ENCODE data around the gene TMEM225B.
"Not testable (repeated sequence)": the region's sequence is repeated elsewhere in the genome, so short reads cannot be mapped to it uniquely, and the experiment has no call there.

Gene TMEM225B

DNA sequence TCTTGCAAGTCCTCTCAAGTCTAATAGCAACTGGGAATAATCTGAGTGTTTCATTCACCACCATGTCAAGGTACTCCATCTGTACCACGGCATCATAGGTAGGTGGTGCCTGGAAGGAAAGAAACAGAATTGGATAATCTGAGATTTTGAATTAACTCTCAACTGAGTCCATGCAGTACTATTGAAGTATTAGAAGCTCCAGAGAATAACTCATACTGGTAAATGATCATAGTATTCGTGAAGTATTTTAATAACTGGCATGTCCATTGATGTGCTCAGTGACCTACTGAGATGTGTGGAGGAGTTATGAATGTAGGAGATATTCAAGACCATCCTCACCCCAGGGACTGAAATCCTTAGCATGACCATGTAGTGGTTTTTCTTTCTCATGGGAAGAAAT lies 54.6 kb downstream of the TMEM225B start:
- no peaks in the 10 kb centered on the region for H3K9me3 ChIP-seq (ENCODE audit: control insufficient read depth in 1 of 2, low read length in 2 of 2)

DNA sequence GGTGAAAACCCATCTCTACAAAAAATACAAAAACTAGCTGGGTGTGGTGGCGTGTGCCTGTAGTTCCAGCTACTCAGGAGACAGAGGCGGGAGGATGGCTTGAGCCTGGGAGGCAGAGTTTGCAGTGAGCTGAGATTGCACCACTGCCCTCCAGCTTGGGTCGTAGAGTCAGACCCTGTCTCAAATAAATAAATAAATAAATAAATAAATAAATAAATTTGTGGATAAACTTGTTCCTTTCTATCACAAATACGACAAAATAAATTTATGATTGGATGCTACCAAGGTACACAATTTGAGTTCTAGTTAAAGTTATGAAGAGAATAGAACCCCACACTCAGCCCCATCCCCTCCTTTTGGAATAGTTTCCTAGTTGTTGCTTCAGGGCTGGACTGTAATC lies 55.2 kb downstream of the TMEM225B start:
- not testable (repeated sequence) for H3K9ac ChIP-seq (ENCODE audit: low read depth in 1 of 2, low read length in 2 of 2); H3K4me1 ChIP-seq (ENCODE audit: control insufficient read depth in 1 of 2, insufficient read depth in 2 of 2, low read length in 2 of 2); H3K4me3 ChIP-seq (ENCODE audit: low read depth in 1 of 2, low read length in 2 of 2); H3K27me3 ChIP-seq (ENCODE audit: control insufficient read depth in 1 of 2, insufficient read depth in 2 of 2, low read length in 2 of 2); H3K27ac ChIP-seq (ENCODE audit: low read depth, low read length); H3K9me3 ChIP-seq (ENCODE audit: control insufficient read depth in 1 of 2, low read length in 2 of 2)
- peaks cover 4 to 14% of the 10 kb centered on the region in 2 donors for H3K36me3 ChIP-seq (ENCODE audit: control insufficient read depth in 1 of 2, insufficient read depth in 2 of 2, low read length in 2 of 2)

More for the DNA sequence above, 54.6 kb downstream of the TMEM225B start:
- Histone ChIP-seq H3K4me1 (ENCODE audit: control insufficient read depth in 1 of 2, insufficient read depth in 2 of 2, low read length in 2 of 2) (no peaks in the 10 kb centered on the region), H3K27ac (ENCODE audit: low read depth, low read length) (no peak overlapping the region), H3K36me3 (ENCODE audit: control insufficient read depth in 1 of 2, insufficient read depth in 2 of 2, low read length in 2 of 2) (peaks cover 6 to 14% of the 10 kb centered on the region in 2 donors), H3K27me3 (ENCODE audit: control insufficient read depth in 1 of 2, insufficient read depth in 2 of 2, low read length in 2 of 2) (no peaks in the 10 kb centered on the region), H3K4me3 (ENCODE audit: low read depth in 1 of 2, low read length in 2 of 2) (no peak overlapping the region), H3K9ac (ENCODE audit: low read depth in 1 of 2, low read length in 2 of 2) (no peak overlapping the region)

DNA sequence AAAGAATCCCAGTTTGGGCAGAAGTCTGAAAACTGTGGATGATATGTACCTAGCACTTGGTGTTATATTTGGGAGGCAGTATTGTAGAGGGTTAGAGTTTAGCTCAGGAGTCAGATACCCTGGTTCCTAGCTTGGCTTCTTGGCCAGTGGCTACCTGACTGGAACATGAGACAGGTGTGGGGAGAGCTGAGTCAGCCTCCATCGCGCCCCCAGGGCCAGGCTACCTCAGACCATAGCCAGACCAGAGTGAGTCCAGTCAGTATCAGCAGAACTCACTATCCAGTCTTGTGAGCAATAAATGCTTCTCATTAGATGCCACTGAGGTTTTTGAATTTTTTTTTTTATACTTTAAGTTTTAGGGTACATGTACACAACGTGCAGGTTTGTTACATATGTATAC lies 55.7 kb downstream of the TMEM225B start:
- Histone ChIP-seq H3K27ac (ENCODE audit: low read depth, low read length) (no peak overlapping the region), H3K9ac (ENCODE audit: low read depth in 1 of 2, low read length in 2 of 2) (no peak overlapping the region), H3K9me3 (ENCODE audit: control insufficient read depth in 1 of 2, low read length in 2 of 2) (no peaks in the 10 kb centered on the region), H3K27me3 (ENCODE audit: control insufficient read depth in 1 of 2, insufficient read depth in 2 of 2, low read length in 2 of 2) (no peaks in the 10 kb centered on the region), H3K36me3 (ENCODE audit: control insufficient read depth in 1 of 2, insufficient read depth in 2 of 2, low read length in 2 of 2) (peaks cover 4 to 14% of the 10 kb centered on the region in 2 donors), H3K4me3 (ENCODE audit: low read depth in 1 of 2, low read length in 2 of 2) (no peak overlapping the region), H3K4me1 (ENCODE audit: control insufficient read depth in 1 of 2, insufficient read depth in 2 of 2, low read length in 2 of 2) (no peaks in the 10 kb centered on the region)

DNA sequence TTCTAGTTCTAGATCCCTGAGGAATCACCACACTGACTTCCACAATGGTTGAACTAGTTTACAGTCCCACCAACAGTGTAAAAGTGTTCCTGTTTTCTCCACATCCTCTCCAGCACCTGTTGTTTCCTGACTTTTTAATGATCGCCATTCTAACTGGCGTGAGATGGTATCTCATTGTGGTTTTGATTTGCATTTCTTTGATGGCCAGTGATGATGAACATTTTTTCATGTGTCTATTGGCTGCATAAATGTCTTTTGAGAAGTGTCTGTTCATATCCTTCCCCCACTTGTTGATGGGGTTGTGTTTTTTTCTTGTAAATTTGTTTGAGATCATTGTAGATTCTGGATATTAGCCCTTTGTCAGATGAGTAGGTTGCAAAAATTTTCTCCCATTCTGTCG lies 56.6 kb downstream of the TMEM225B start:
- H3K9ac ChIP-seq (ENCODE audit: low read depth in 1 of 2, low read length in 2 of 2); H3K9me3 ChIP-seq (ENCODE audit: control insufficient read depth in 1 of 2, low read length in 2 of 2); H3K27ac ChIP-seq (ENCODE audit: low read depth, low read length); H3K4me1 ChIP-seq (ENCODE audit: control insufficient read depth in 1 of 2, insufficient read depth in 2 of 2, low read length in 2 of 2); H3K27me3 ChIP-seq (ENCODE audit: control insufficient read depth in 1 of 2, insufficient read depth in 2 of 2, low read length in 2 of 2); H3K4me3 ChIP-seq (ENCODE audit: low read depth in 1 of 2, low read length in 2 of 2): not testable (repeated sequence)
- peaks cover 4 to 12% of the 10 kb centered on the region in 2 donors for H3K36me3 ChIP-seq (ENCODE audit: control insufficient read depth in 1 of 2, insufficient read depth in 2 of 2, low read length in 2 of 2)

DNA sequence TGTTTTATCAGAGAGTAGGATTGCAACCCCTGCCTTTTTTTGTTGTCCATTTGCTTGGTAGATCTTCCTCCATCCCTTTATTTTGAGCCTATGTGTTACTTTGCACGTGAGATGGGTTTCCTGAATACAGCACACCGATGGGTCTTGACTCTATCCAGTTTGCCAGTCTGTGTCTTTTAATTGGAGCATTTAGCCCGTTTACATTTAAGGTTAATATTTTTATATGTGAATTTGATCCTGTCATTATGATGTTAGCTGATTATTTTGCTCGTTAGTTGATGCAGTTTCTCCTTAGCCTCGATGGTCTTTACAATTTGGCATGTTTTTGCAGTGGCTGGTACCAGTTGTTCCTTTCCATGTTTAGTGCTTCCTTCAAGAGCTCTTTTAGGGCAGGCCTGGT lies 59.8 kb downstream of the TMEM225B start:
- not testable (repeated sequence) for H3K27ac ChIP-seq (ENCODE audit: low read depth, low read length); H3K27me3 ChIP-seq (ENCODE audit: control insufficient read depth in 1 of 2, insufficient read depth in 2 of 2, low read length in 2 of 2); H3K9ac ChIP-seq (ENCODE audit: low read depth in 1 of 2, low read length in 2 of 2); H3K4me3 ChIP-seq (ENCODE audit: low read depth in 1 of 2, low read length in 2 of 2); H3K4me1 ChIP-seq (ENCODE audit: control insufficient read depth in 1 of 2, insufficient read depth in 2 of 2, low read length in 2 of 2)
- peaks cover 0 to 10% of the 10 kb centered on the region in 2 donors for H3K9me3 ChIP-seq (ENCODE audit: control insufficient read depth in 1 of 2, low read length in 2 of 2)
- H3K36me3 ChIP-seq (ENCODE audit: control insufficient read depth in 1 of 2, insufficient read depth in 2 of 2, low read length in 2 of 2), result peaks cover 31 to 38% of the 10 kb centered on the region in 2 donors
